Stimulated activated CD4-positive, alpha-beta T cell treated with anti-CD3 and anti-CD28 coated beads, TNF-alpha, amount 100 ng/mL, for 24 hours (primary cell): ENCODE data around the gene OR4C11.

Experiments used
- DNase-seq, 3 experiments: peaks; one replicate each; pipeline ENCODE4 v3.0.0-alpha.2; 2020; ENCODE audit warnings: low read depth in 3 of 3

The OR4C11 gene

DNA sequence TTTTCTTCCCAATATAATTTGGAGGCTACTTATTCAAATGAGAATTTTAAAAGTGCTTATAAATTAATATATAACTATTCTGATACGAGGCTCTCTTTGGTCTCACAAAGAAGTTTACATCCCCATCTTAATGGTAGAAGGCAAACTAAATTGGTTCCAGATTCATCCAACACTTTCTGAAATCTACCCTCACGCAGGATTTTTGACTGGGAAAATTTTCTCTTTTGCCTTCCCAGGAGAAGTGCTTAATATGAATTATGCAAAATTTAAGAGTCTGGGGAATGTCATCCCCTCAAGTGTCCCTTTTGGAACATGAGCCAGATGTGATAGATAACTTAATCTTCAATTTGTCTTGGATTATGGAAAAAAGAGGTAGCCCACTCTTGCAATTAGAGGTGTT is at the start of gene OR4C11:
TSS of gene OR4C11 (minus strand) at position 101 of the 400 bp plus-strand sequence. CDS start 3,272 bp downstream, outside the sequence.
- no peak for DNase-seq

GRCh38 chr11:55655096-55655495 is 47.7 kb upstream of the OR4C11 start:
- no peak for DNase-seq

GRCh38 chr11:55652560-55652959 is 45.1 kb upstream of the OR4C11 start:
- no peak for DNase-seq

DNA sequence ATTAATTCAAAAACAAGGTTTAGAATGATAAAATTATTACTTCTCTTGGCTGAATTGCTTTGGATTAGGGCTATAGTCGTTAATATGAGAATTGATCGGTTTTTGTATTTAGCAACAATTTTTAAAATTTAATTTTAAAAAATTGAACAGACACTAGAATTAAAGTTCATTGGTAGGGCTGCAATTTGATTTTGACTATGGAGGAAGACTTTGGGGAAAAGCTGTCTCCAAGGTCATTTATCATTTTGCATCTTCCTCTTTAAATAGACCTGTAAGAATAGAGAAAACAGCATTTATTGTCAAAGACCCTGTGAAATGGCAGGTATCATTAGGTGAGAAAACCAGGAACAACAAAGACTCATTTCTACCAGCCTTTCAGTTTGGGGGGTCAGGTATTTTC is 40.6 kb upstream of the OR4C11 start, which contains the start of gene OR4S2:
TSS of gene OR4S2 (plus strand) at position 301 of the 400 bp plus-strand sequence. CDS start 2,577 bp downstream, outside the sequence.
- no peak for DNase-seq

- no peak for DNase-seq
These were observed 27.4 kb upstream of the OR4C11 start, which contains the start of gene OR4P4 for GRCh38 chr11:55634813-55635212. OR4P4 (plus strand) TSS chr11:55635113.

DNA sequence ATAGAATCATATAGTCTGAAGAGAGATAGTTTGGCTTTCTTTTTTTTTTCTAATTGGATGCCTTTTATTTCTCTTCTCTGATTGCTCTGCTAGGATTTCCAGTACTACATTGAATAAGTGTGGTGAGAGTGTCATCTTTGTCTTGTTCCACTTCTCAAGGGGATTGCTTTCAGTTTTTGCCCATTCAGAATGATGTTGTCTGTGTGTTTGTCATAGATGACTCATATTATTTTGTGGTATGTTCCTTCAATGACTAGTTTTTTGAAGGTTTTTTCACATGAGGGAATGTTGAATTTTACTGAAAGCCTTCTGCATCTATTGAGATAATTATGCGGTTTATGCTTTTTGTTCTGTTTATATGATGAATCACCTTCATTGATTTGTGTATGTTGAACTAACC is 17.1 kb upstream of the OR4C11 start:
- DNase-seq, result no peak

DNA sequence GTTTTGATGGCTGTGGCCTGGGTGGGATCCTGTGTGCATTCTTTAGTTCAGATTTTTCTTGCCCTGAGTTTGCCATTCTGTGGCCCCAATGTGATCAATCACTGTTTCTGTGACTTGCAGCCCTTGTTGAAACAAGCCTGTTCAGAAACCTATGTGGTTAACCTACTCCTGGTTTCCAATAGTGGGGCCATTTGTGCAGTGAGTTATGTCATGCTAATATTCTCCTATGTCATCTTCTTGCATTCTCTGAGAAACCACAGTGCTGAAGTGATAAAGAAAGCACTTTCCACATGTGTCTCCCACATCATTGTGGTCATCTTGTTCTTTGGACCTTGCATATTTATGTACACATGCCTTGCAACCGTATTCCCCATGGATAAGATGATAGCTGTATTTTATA is 34.9 kb downstream of the OR4C11 start:
- DNase-seq, result no peak

GRCh38 chr11:55571828-55572227 is 35.6 kb downstream of the OR4C11 start, which contains the start of gene OR4C16:
OR4C16 (plus strand) TSS chr11:55572128; CDS start chr11:55572128, 0 bp downstream.
- no peak for DNase-seq

DNA sequence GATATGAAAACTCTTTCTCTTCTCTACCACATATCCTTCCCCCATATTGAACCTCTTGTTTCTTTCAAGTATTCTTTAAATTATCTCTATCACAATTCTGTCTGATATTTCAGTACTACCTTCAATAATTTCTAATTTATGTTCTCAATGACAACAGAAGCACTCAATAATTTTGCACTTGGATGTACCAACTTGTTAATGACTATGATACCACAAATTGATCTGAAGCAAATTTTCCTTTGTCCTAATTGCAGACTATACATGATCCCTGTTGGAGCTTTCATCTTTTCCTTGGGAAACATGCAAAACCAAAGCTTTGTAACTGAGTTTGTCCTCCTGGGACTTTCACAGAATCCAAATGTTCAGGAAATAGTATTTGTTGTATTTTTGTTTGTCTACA is 53.3 kb downstream of the OR4C11 start, which contains the start of gene OR4C15:
TSS of gene OR4C15 (plus strand) at position 301 of the 400 bp plus-strand sequence. CDS start at position 301, 0 bp downstream.
- DNase-seq, result no peak
